Activated naive CD8-positive, alpha-beta T cell (primary cell): ENCODE data around the gene GPR183.

ENCODE experiments used
- H3K27ac Mint-ChIP-seq: one replicate; pipeline ENCODE4 v1.8.0; 2021; ENCODE audit warnings: mixed read lengths
- H3K27me3 Mint-ChIP-seq: one replicate; pipeline ENCODE4 v1.8.0; 2021; ENCODE audit warnings: mixed read lengths
- H3K36me3 Mint-ChIP-seq: one replicate; pipeline ENCODE4 v1.8.0; 2021; ENCODE audit warnings: mixed read lengths
- H3K4me1 Mint-ChIP-seq: one replicate; pipeline ENCODE4 v1.8.0; 2021; ENCODE audit warnings: low read depth, mixed read lengths
- H3K4me3 Mint-ChIP-seq: one replicate; pipeline ENCODE4 v1.8.0; 2021; ENCODE audit warnings: mild to moderate bottlenecking, mixed read lengths
- H3K9me3 Mint-ChIP-seq: one replicate; pipeline ENCODE4 v1.8.0; 2021; ENCODE audit warnings: low read depth, mixed read lengths

The GPR183 gene

GRCh38 chr13:99345345-99345744, 38.1 kb upstream of the GPR183 start:
- no peaks in the 10 kb centered on the region for H3K9me3 Mint-ChIP-seq
- peak overlapping the region; percentile 38 for H3K27ac Mint-ChIP-seq
- peaks cover 61% of the 10 kb centered on the region for H3K4me1 Mint-ChIP-seq
- H3K4me3 Mint-ChIP-seq, result no peak overlapping the region
- H3K36me3 Mint-ChIP-seq, result peaks cover 40% of the 10 kb centered on the region
- H3K27me3 Mint-ChIP-seq, result no peaks in the 10 kb centered on the region

GRCh38 chr13:99344610-99345208, 37.5 kb upstream of the GPR183 start:
- Mint-ChIP-seq H3K4me1 (peaks cover 64% of the 10 kb centered on the region), H3K27me3 (no peaks in the 10 kb centered on the region), H3K27ac (peak overlapping the region; percentile 38), H3K4me3 (no peak overlapping the region), H3K9me3 (no peaks in the 10 kb centered on the region), H3K36me3 (peaks cover 43% of the 10 kb centered on the region)

GRCh38 chr13:99342723-99343315, 35.6 kb upstream of the GPR183 start:
- peaks cover 39% of the 10 kb centered on the region for H3K36me3 Mint-ChIP-seq
- no peak overlapping the region for H3K4me3 Mint-ChIP-seq
- H3K4me1 Mint-ChIP-seq, result peaks cover 66% of the 10 kb centered on the region
- H3K27ac Mint-ChIP-seq, result peak overlapping the region; percentile 58
- no peaks in the 10 kb centered on the region for H3K9me3 Mint-ChIP-seq
- H3K27me3 Mint-ChIP-seq, result no peaks in the 10 kb centered on the region

GRCh38 chr13:99341969-99342722, 34.9 kb upstream of the GPR183 start:
- Mint-ChIP-seq H3K9me3 (no peaks in the 10 kb centered on the region), H3K36me3 (peaks cover 37% of the 10 kb centered on the region), H3K27ac (no peak overlapping the region), H3K4me3 (no peak overlapping the region), H3K27me3 (no peaks in the 10 kb centered on the region), H3K4me1 (peaks cover 65% of the 10 kb centered on the region)

- Mint-ChIP-seq H3K27me3 (no peaks in the 10 kb centered on the region), H3K4me1 (peaks cover 66% of the 10 kb centered on the region)
Observed at GRCh38 chr13:99340638-99341037, 33.4 kb upstream of the GPR183 start.

GRCh38 chr13:99339736-99340397, 32.7 kb upstream of the GPR183 start:
- H3K4me3 Mint-ChIP-seq, result peak overlapping the region; percentile 64
- H3K36me3 Mint-ChIP-seq, result peaks cover 27% of the 10 kb centered on the region
- H3K27ac Mint-ChIP-seq, result peak overlapping the region; percentile 61
- peaks cover 69% of the 10 kb centered on the region for H3K4me1 Mint-ChIP-seq
- H3K9me3 Mint-ChIP-seq, result no peaks in the 10 kb centered on the region
- H3K27me3 Mint-ChIP-seq, result no peaks in the 10 kb centered on the region

More at GRCh38 chr13:99340638-99341037, 33.4 kb upstream of the GPR183 start:
- Mint-ChIP-seq H3K9me3 (no peaks in the 10 kb centered on the region), H3K36me3 (peaks cover 29% of the 10 kb centered on the region), H3K27ac (peak overlapping the region; percentile 47), H3K4me3 (peak overlapping the region; percentile 64)

GRCh38 chr13:99339230-99339721, 32.1 kb upstream of the GPR183 start:
- Mint-ChIP-seq H3K27ac (peak overlapping the region; percentile 61), H3K4me3 (peak overlapping the region; percentile 64), H3K27me3 (no peaks in the 10 kb centered on the region), H3K4me1 (peaks cover 70% of the 10 kb centered on the region), H3K36me3 (peaks cover 25% of the 10 kb centered on the region), H3K9me3 (no peaks in the 10 kb centered on the region)

- Mint-ChIP-seq H3K4me1 (peaks cover 74% of the 10 kb centered on the region), H3K9me3 (no peaks in the 10 kb centered on the region), H3K27me3 (no peaks in the 10 kb centered on the region), H3K27ac (peak overlapping the region; percentile 72), H3K4me3 (no peak overlapping the region), H3K36me3 (peaks cover 24% of the 10 kb centered on the region)
Observed at GRCh38 chr13:99335603-99336002, 28.4 kb upstream of the GPR183 start.

GRCh38 chr13:99335087-99335486, 27.9 kb upstream of the GPR183 start:
- peaks cover 71% of the 10 kb centered on the region for H3K4me1 Mint-ChIP-seq
- H3K9me3 Mint-ChIP-seq, result no peaks in the 10 kb centered on the region
- no peak overlapping the region for H3K4me3 Mint-ChIP-seq
- peak overlapping the region; percentile 72 for H3K27ac Mint-ChIP-seq
- no peaks in the 10 kb centered on the region for H3K27me3 Mint-ChIP-seq
- peaks cover 23% of the 10 kb centered on the region for H3K36me3 Mint-ChIP-seq

- peaks cover 30% of the 10 kb centered on the region for H3K36me3 Mint-ChIP-seq
- peak overlapping the region; percentile 76 for H3K27ac Mint-ChIP-seq
- no peak overlapping the region for H3K4me3 Mint-ChIP-seq
- H3K9me3 Mint-ChIP-seq, result no peaks in the 10 kb centered on the region
- H3K4me1 Mint-ChIP-seq, result peaks cover 70% of the 10 kb centered on the region
- H3K27me3 Mint-ChIP-seq, result no peaks in the 10 kb centered on the region
Observed at GRCh38 chr13:99334221-99334620, 27.0 kb upstream of the GPR183 start.

GRCh38 chr13:99332456-99332855, 25.3 kb upstream of the GPR183 start:
- H3K4me3 Mint-ChIP-seq, result no peak overlapping the region
- no peaks in the 10 kb centered on the region for H3K27me3 Mint-ChIP-seq
- no peaks in the 10 kb centered on the region for H3K9me3 Mint-ChIP-seq
- peak overlapping the region; percentile 56 for H3K27ac Mint-ChIP-seq
- H3K36me3 Mint-ChIP-seq, result peaks cover 26% of the 10 kb centered on the region
- H3K4me1 Mint-ChIP-seq, result peaks cover 59% of the 10 kb centered on the region

- Mint-ChIP-seq H3K27me3 (no peaks in the 10 kb centered on the region), H3K4me3 (no peak overlapping the region), H3K4me1 (peaks cover 62% of the 10 kb centered on the region), H3K9me3 (no peaks in the 10 kb centered on the region), H3K27ac (peak overlapping the region; percentile 56), H3K36me3 (peaks cover 31% of the 10 kb centered on the region)
Observed at GRCh38 chr13:99331881-99332293, 24.7 kb upstream of the GPR183 start.

GRCh38 chr13:99330942-99331341, 23.7 kb upstream of the GPR183 start:
- Mint-ChIP-seq H3K27me3 (no peaks in the 10 kb centered on the region), H3K9me3 (no peaks in the 10 kb centered on the region), H3K4me3 (no peak overlapping the region), H3K36me3 (peaks cover 34% of the 10 kb centered on the region), H3K4me1 (peaks cover 61% of the 10 kb centered on the region), H3K27ac (no peak overlapping the region)

GRCh38 chr13:99329477-99329876, 22.3 kb upstream of the GPR183 start:
- Mint-ChIP-seq H3K27ac (peak overlapping the region; percentile 46), H3K4me3 (no peak overlapping the region), H3K36me3 (peaks cover 39% of the 10 kb centered on the region), H3K4me1 (peaks cover 61% of the 10 kb centered on the region), H3K9me3 (no peaks in the 10 kb centered on the region), H3K27me3 (no peaks in the 10 kb centered on the region)

GRCh38 chr13:99327761-99328160, 20.6 kb upstream of the GPR183 start:
- Mint-ChIP-seq H3K4me3 (no peak overlapping the region), H3K36me3 (peaks cover 41% of the 10 kb centered on the region), H3K27me3 (no peaks in the 10 kb centered on the region), H3K9me3 (no peaks in the 10 kb centered on the region), H3K27ac (no peak overlapping the region), H3K4me1 (peaks cover 69% of the 10 kb centered on the region)
